PC-9 (cell line): Measurements from ENCODE around the gene LRFN2. TPM values are rescaled to one million over a fixed set of nuclear protein-coding genes. Genes with fewer than 3 reads are reported as not detected.

ENCODE experiments used
- BruUV-seq: library from RNA; stranded (reverse); fragments of 400-500 nt; replicated peaks from 2 replicates; lab custom pipeline; 2021; lab: Mats Ljungman, UMichigan
- CTCF ChIA-PET: fragments of 300-600 bp; sonication (Branson Sonifier 250); formaldehyde crosslinking; loops from one replicate; lab custom pipeline; 2022; ENCODE audit warnings: antibody characterized with exemption; lab: Charles Lee
- POLR2A ChIA-PET: fragments of 300-600 bp; sonication (Branson Sonifier 250); formaldehyde crosslinking; loops from one replicate; lab custom pipeline; 2022; ENCODE audit warnings: antibody characterized with exemption; ENCODE audit not compliant: unreplicated experiment; lab: Charles Lee
- DNase-seq, 2 experiments: peaks; one replicate each; pipeline versions ENCODE4 v3.0.0 to v3.0.0-alpha.2; 2015 to 2022; ENCODE audit warnings: mixed read lengths in 1 of 2
- H2AFZ ChIP-seq: fragments of 200-600 bp; sonication (generic); 2 replicates; pipeline ENCODE4 v1.8.1; 2017; ENCODE audit warnings: antibody characterized with exemption
- H3F3A ChIP-seq: fragments of 200-600 bp; sonication (generic); 2 replicates; pipeline ENCODE4 v1.8.1; 2017; ENCODE audit warnings: antibody characterized with exemption, mild to moderate bottlenecking, low read depth; ENCODE audit not compliant: insufficient read depth
- H3K27ac ChIP-seq: fragments of 200-600 bp; sonication (generic); 2 replicates; pipeline ENCODE4 v1.6.1; 2016; ENCODE audit warnings: mixed run types
- H3K27me3 ChIP-seq: fragments of 200-600 bp; sonication (generic); 2 replicates; pipeline ENCODE4 v1.6.1; 2016; ENCODE audit warnings: low read depth, mixed run types; ENCODE audit not compliant: insufficient read depth
- H3K36me3 ChIP-seq: fragments of 200-600 bp; sonication (generic); 2 replicates; pipeline ENCODE4 v1.6.1; 2016; ENCODE audit warnings: low read depth, mixed run types
- H3K4me1 ChIP-seq: fragments of 200-600 bp; sonication (generic); replicated peaks from 2 replicates; pipeline ENCODE4 v1.6.1; 2016; ENCODE audit warnings: mixed run types; ENCODE audit not compliant: insufficient read depth
- H3K4me2 ChIP-seq: fragments of 200-600 bp; sonication (generic); 2 replicates; pipeline ENCODE4 v1.6.1; 2017; ENCODE audit warnings: mixed run types
- H3K4me3 ChIP-seq: fragments of 200-600 bp; sonication (generic); 2 replicates; pipeline ENCODE4 v1.6.1; 2016; ENCODE audit warnings: mixed run types
- H3K79me2 ChIP-seq: fragments of 200-600 bp; sonication (generic); 2 replicates; pipeline ENCODE4 v1.6.1; 2017; ENCODE audit warnings: low read depth, mixed run types
- H3K9me2 ChIP-seq: fragments of 200-600 bp; sonication (generic); 2 replicates; pipeline ENCODE4 v1.8.1; 2017; ENCODE audit warnings: mild to moderate bottlenecking; ENCODE audit not compliant: insufficient read depth
- H3K9me3 ChIP-seq: fragments of 200-600 bp; sonication (generic); 2 replicates; pipeline ENCODE4 v1.8.1; 2016; ENCODE audit warnings: low read depth; ENCODE audit not compliant: insufficient read depth
- H4K20me1 ChIP-seq: fragments of 200-600 bp; sonication (generic); 2 replicates; pipeline ENCODE4 v1.8.1; 2017; ENCODE audit not compliant: insufficient read depth
- CTCF ChIP-seq: fragments of 200-600 bp; sonication (generic); conservative IDR thresholded peaks from 2 replicates; pipeline ENCODE4 v1.6.1; 2017; ENCODE audit warnings: mixed run types, antibody characterized with exemption, mild to moderate bottlenecking, moderate library complexity
- EZH2 ChIP-seq: fragments of 200-600 bp; sonication (generic); IDR thresholded peaks from 2 replicates; pipeline ENCODE4 v1.8.0; 2017; ENCODE audit warnings: antibody characterized with exemption, low read depth
- intact Hi-C: fragments of 100-400 bp; cut with micrococcal nuclease; formaldehyde crosslinking; loops from one replicate; pipeline ENCODE4 v1.10.0; 2022; ENCODE audit not compliant: unreplicated experiment
- total RNA-seq: library from RNA; stranded (reverse); gene quantifications from 2 replicates; pipeline ENCODE4 v1.2.3, GENCODE V29; 2021

LRFN2 gene
- total RNA-seq, 1 experiment from 2014 or later, result not detected

- Histone ChIP-seq H3K4me2 (no peak overlapping the region), H3K79me2 (no peaks in the 10 kb centered on the region), H2AFZ (no peak overlapping the region), H3K4me1 (no peaks in the 10 kb centered on the region), H3K4me3 (no peak overlapping the region), H4K20me1 (no peaks in the 10 kb centered on the region), H3F3A (no peaks in the 10 kb centered on the region), H3K27me3 (peaks cover 9% of the 10 kb centered on the region), H3K36me3 (no peaks in the 10 kb centered on the region), H3K9me2 (no peaks in the 10 kb centered on the region), H3K9me3 (no peaks in the 10 kb centered on the region), H3K27ac (no peak overlapping the region)
- DNase-seq, result no peak
- intact Hi-C loops, result no loop called here
- no peak for TF ChIP-seq CTCF
- no peak for TF ChIP-seq EZH2
- CTCF ChIA-PET, result no interaction called here
- no TSS peak for BruUV-seq
- POLR2A ChIA-PET, result no interaction called here
Observed at GRCh38 chr6:40460380-40460779, 126.8 kb downstream of the LRFN2 start.

DNA sequence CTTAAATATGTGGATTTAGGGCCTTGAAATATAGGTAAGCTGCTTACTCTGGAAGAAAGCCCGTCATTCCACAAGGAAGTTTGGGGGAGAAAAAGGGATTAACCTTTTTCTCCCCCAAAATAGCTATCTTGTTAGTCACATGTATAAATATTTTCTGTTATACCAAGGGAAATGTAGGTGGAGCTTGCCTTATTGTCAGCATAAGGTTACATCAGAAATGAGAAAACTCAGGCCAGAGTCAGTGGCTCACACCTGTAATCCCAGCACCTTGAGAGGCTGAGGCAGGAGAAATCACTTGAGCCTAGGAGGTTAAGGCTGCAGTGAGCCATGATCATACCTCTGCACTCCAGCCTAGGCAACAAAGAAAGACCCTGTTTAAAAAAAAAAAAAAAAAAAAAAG lies 129.9 kb downstream of the LRFN2 start:
- H3K36me3 ChIP-seq, result no peaks in the 10 kb centered on the region
- no peak overlapping the region for H2AFZ ChIP-seq
- H3K79me2 ChIP-seq, result no peaks in the 10 kb centered on the region
- H3K27ac ChIP-seq, result no peak overlapping the region
- no peaks in the 10 kb centered on the region for H3K9me3 ChIP-seq
- no peaks in the 10 kb centered on the region for H3K4me1 ChIP-seq
- H4K20me1 ChIP-seq, result no peaks in the 10 kb centered on the region
- CTCF ChIA-PET, result no interaction called here
- no peak overlapping the region for H3K4me3 ChIP-seq
- intact Hi-C loops, result no loop called here
- TF ChIP-seq EZH2 (no peak), CTCF (no peak)
- H3F3A ChIP-seq, result no peaks in the 10 kb centered on the region
- no peak for DNase-seq
- no peak overlapping the region for H3K4me2 ChIP-seq
- BruUV-seq, result no TSS peak
- POLR2A ChIA-PET, result no interaction called here
- peaks cover 9% of the 10 kb centered on the region for H3K27me3 ChIP-seq
- H3K9me2 ChIP-seq, result no peaks in the 10 kb centered on the region

DNA sequence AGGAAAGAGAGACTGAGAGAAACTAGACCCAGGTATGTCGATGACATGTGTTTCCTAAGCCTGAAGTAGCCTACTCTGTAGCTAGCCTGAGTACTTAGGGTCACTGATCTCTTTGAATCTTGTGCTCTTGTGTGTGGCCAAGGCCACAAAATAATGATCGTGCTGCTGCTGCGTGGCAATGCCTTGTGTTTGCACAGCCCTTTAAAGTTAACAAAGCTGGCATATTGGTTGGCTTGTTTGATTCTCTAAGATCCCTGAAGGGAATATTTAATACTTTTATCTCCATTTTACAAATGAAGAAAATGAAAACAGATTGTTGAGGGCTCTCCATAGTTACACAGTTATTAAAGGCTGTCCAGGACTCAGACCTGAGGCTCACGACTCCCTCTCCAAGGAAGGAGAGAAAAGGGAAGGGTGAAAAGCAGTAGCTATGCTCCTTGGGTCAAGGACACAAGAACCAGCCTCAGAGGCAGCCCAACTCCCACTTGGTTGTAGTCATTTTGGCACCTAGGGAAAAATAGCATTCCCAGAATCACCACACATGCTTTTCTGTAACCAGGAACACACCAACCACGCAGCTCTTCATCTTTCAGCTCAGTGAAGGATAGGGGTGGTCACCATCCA lies 130.7 kb downstream of the LRFN2 start:
- DNase-seq, result no peak
- no peaks in the 10 kb centered on the region for H3F3A ChIP-seq
- no peaks in the 10 kb centered on the region for H3K79me2 ChIP-seq
- intact Hi-C loops, result no loop called here
- no peaks in the 10 kb centered on the region for H3K4me1 ChIP-seq
- H3K27me3 ChIP-seq, result peaks cover 9% of the 10 kb centered on the region
- no peaks in the 10 kb centered on the region for H4K20me1 ChIP-seq
- no peaks in the 10 kb centered on the region for H3K9me3 ChIP-seq
- ChIA-PET POLR2A (no interaction called here), CTCF (no interaction called here)
- no peak overlapping the region for H3K4me3 ChIP-seq
- H3K9me2 ChIP-seq, result no peaks in the 10 kb centered on the region
- H2AFZ ChIP-seq, result no peak overlapping the region
- no peak overlapping the region for H3K4me2 ChIP-seq
- no peak for TF ChIP-seq CTCF
- no peak for TF ChIP-seq EZH2
- BruUV-seq, result no TSS peak
- H3K27ac ChIP-seq, result no peak overlapping the region
- H3K36me3 ChIP-seq, result no peaks in the 10 kb centered on the region
